IMR-90 (cell line): Measurements from ENCODE around the gene STAU1. TPM values are rescaled to one million over a fixed set of nuclear protein-coding genes. Genes with fewer than 3 reads are reported as not detected.

Source experiments
- ATAC-seq: fragments of 200-7000 bp; cut with Tn5 transposase; 2 replicates; pipeline ENCODE4 v1.9.1; 2020; ENCODE audit warnings: low read depth, mild to moderate bottlenecking, moderate library complexity
- BruUV-seq: library from RNA; stranded (reverse); fragments of 400-500 nt; replicated peaks from 2 replicates; lab custom pipeline; 2021; lab: Mats Ljungman, UMichigan
- CTCF ChIA-PET: fragments of 300-600 bp; formaldehyde crosslinking; extraction: SDS; loops from one replicate; lab custom pipeline; 2021; ENCODE audit warnings: antibody characterized with exemption; lab: Yijun Ruan, JAX
- POLR2A ChIA-PET: fragments of 300-600 bp; sonication (Branson Sonifier 250); formaldehyde crosslinking; loops from one replicate; lab custom pipeline; 2022; ENCODE audit warnings: antibody characterized with exemption; ENCODE audit not compliant: unreplicated experiment; lab: Charles Lee
- DNase-seq: peaks from one replicate; pipeline ENCODE4 v3.0.0; 2013
- H2AFZ ChIP-seq: replicated peaks from 2 replicates; pipeline ENCODE3; 2013; ENCODE audit warnings: low read length, mild to moderate bottlenecking; ENCODE audit not compliant: poor library complexity
- H2AK5ac ChIP-seq: 2 replicates; pipeline ENCODE4 v1.6.1; 2013; ENCODE audit warnings: low read depth, low read length, inconsistent platforms
- H2AK9ac ChIP-seq: replicated peaks from 2 replicates; pipeline ENCODE3; 2013; ENCODE audit warnings: mild to moderate bottlenecking, low read depth, low read length, moderate library complexity; ENCODE audit not compliant: poor library complexity
- H2BK120ac ChIP-seq: 2 replicates; pipeline ENCODE4 v1.6.1; 2013; ENCODE audit warnings: low read depth, low read length, inconsistent platforms
- H2BK15ac ChIP-seq: 3 replicates; pipeline ENCODE4 v1.6.1; 2013; ENCODE audit warnings: low read depth, low read length, inconsistent platforms
- H2BK20ac ChIP-seq: 2 replicates; pipeline ENCODE4 v1.6.1; 2013; ENCODE audit warnings: low read depth, mild to moderate bottlenecking, inconsistent platforms, low read length, moderate library complexity
- H2BK5ac ChIP-seq: 2 replicates; pipeline ENCODE4 v1.6.1; 2013; ENCODE audit warnings: mild to moderate bottlenecking, low read depth, low read length, inconsistent platforms; ENCODE audit not compliant: poor library complexity, severe bottlenecking
- H3K14ac ChIP-seq: replicated peaks from 2 replicates; pipeline ENCODE4 v1.6.1; 2013; ENCODE audit warnings: low read depth, low read length, inconsistent platforms
- H3K18ac ChIP-seq: 2 replicates; pipeline ENCODE4 v1.6.1; 2013; ENCODE audit warnings: low read depth, low read length, control low read depth
- H3K23ac ChIP-seq: 2 replicates; pipeline ENCODE4 v1.6.1; 2013; ENCODE audit warnings: low read depth, low read length, inconsistent platforms
- H3K27ac ChIP-seq: 2 replicates; pipeline ENCODE4 v1.5.1; 2013; ENCODE audit warnings: mild to moderate bottlenecking, control low read depth, low read length; ENCODE audit not compliant: insufficient read depth
- H3K27me3 ChIP-seq: 2 replicates; pipeline ENCODE4 v1.6.1; 2013; ENCODE audit warnings: low read length; ENCODE audit not compliant: control insufficient read depth, insufficient read depth
- H3K36me3 ChIP-seq: 2 replicates; pipeline ENCODE4 v1.6.1; 2013; ENCODE audit warnings: low read length, mixed read lengths; ENCODE audit not compliant: control insufficient read depth, insufficient read depth
- H3K4ac ChIP-seq: 2 replicates; pipeline ENCODE4 v1.6.1; 2013; ENCODE audit warnings: low read depth, low read length, inconsistent platforms
- H3K4me1 ChIP-seq: 2 replicates; pipeline ENCODE4 v1.6.1; 2013; ENCODE audit warnings: low read length, mixed read lengths; ENCODE audit not compliant: control insufficient read depth, insufficient read depth
- H3K4me2 ChIP-seq: 2 replicates; pipeline ENCODE4 v1.6.1; 2013; ENCODE audit warnings: low read depth, mild to moderate bottlenecking, control low read depth, low read length, moderate library complexity
- H3K4me3 ChIP-seq: 2 replicates; pipeline ENCODE4 v1.5.1; 2013; ENCODE audit warnings: low read depth, mild to moderate bottlenecking, control low read depth, low read length, moderate library complexity; ENCODE audit not compliant: insufficient read depth
- H3K56ac ChIP-seq: 2 replicates; pipeline ENCODE4 v1.6.1; 2013; ENCODE audit warnings: low read length, inconsistent platforms; ENCODE audit not compliant: insufficient read depth; ENCODE audit errors: extremely low read depth
- H3K79me1 ChIP-seq, 2 experiments: 2 replicates each; pipeline ENCODE4 v1.6.1; 2013; ENCODE audit warnings: low read length in 2 of 2, inconsistent platforms in 1 of 2, low read depth in 1 of 2
- H3K9ac ChIP-seq: 2 replicates; pipeline ENCODE4 v1.6.1; 2013; ENCODE audit warnings: low read depth, low read length, control low read depth
- H3K9me1 ChIP-seq: 2 replicates; pipeline ENCODE4 v1.6.1; 2013; ENCODE audit warnings: low read length, inconsistent platforms; ENCODE audit not compliant: insufficient read depth
- H3K9me3 ChIP-seq: 2 replicates; pipeline ENCODE4 v1.6.1; 2013; ENCODE audit warnings: low read length; ENCODE audit not compliant: control insufficient read depth, insufficient read depth
- H4K20me1 ChIP-seq: 2 replicates; pipeline ENCODE4 v1.6.1; 2013; ENCODE audit warnings: low read length, inconsistent platforms; ENCODE audit not compliant: insufficient read depth
- H4K5ac ChIP-seq: 2 replicates; pipeline ENCODE4 v1.6.1; 2013; ENCODE audit warnings: mild to moderate bottlenecking, low read depth, low read length, control low read depth
- H4K8ac ChIP-seq, 2 experiments: 2 replicates each; pipeline ENCODE4 v1.6.1; 2013; ENCODE audit warnings: low read depth in 2 of 2, low read length in 2 of 2, control low read depth in 1 of 2, inconsistent platforms in 1 of 2
- H4K91ac ChIP-seq: 2 replicates; pipeline ENCODE4 v1.6.1; 2013; ENCODE audit warnings: low read depth, low read length, inconsistent platforms; ENCODE audit not compliant: insufficient read depth
- BHLHE40 ChIP-seq: fragments of 150-350 bp; IDR thresholded peaks from 2 replicates; pipeline ENCODE4 v1.6.1; 2016; ENCODE audit warnings: mild to moderate bottlenecking, low read depth, low read length
- CEBPB ChIP-seq: IDR thresholded peaks from 2 replicates; pipeline ENCODE4 v1.6.1; 2012; ENCODE audit warnings: low read depth, low read length, improper control_type of control experiment
- CHD1 ChIP-seq: IDR thresholded peaks from 2 replicates; pipeline ENCODE4 v1.6.1; 2012; ENCODE audit warnings: low read depth, low read length, improper control_type of control experiment
- ELK1 ChIP-seq: fragments of 150-350 bp; IDR thresholded peaks from 2 replicates; pipeline ENCODE4 v1.6.1; 2016; ENCODE audit warnings: low read depth, mild to moderate bottlenecking, low read length, moderate library complexity, borderline replicate concordance
- FOS ChIP-seq: fragments of 150-350 bp; IDR thresholded peaks from 2 replicates; pipeline ENCODE4 v1.6.1; 2016; ENCODE audit warnings: low read depth, low read length
- MAFK ChIP-seq: IDR thresholded peaks from 2 replicates; pipeline ENCODE4 v1.6.1; 2012; ENCODE audit warnings: low read depth, low read length, improper control_type of control experiment
- MAZ ChIP-seq: IDR thresholded peaks from 2 replicates; pipeline ENCODE4 v1.6.1; 2012; ENCODE audit warnings: low read depth, mild to moderate bottlenecking, low read length, improper control_type of control experiment, moderate library complexity, borderline replicate concordance
- MXI1 ChIP-seq: IDR thresholded peaks from 2 replicates; pipeline ENCODE4 v1.6.1; 2012; ENCODE audit warnings: low read depth, mild to moderate bottlenecking, low read length, moderate library complexity, borderline replicate concordance
- NFE2L2 ChIP-seq: fragments of 150-350 bp; IDR thresholded peaks from 2 replicates; pipeline ENCODE4 v1.6.1; 2016; ENCODE audit warnings: low read depth, mild to moderate bottlenecking, low read length
- POLR2A ChIP-seq: IDR thresholded peaks from 2 replicates; pipeline ENCODE4 v1.6.1; 2012; ENCODE audit warnings: mild to moderate bottlenecking, low read depth, low read length
- RAD21 ChIP-seq: IDR thresholded peaks from 2 replicates; pipeline ENCODE4 v1.6.1; 2012; ENCODE audit warnings: low read length, improper control_type of control experiment
- RCOR1 ChIP-seq: IDR thresholded peaks from 2 replicates; pipeline ENCODE4 v1.6.1; 2012; ENCODE audit warnings: mild to moderate bottlenecking, low read length, improper control_type of control experiment; ENCODE audit not compliant: insufficient replicate concordance
- RFX5 ChIP-seq: IDR thresholded peaks from 2 replicates; pipeline ENCODE4 v1.8.0; 2012; ENCODE audit warnings: low read depth, mild to moderate bottlenecking, low read length, moderate library complexity
- SMC3 ChIP-seq: fragments of 150-350 bp; IDR thresholded peaks from 2 replicates; pipeline ENCODE4 v1.6.1; 2016; ENCODE audit warnings: low read depth, mild to moderate bottlenecking, antibody characterized with exemption, low read length, moderate library complexity
- USF2 ChIP-seq: fragments of 150-350 bp; IDR thresholded peaks from 2 replicates; pipeline ENCODE4 v1.6.1; 2017; ENCODE audit warnings: mild to moderate bottlenecking, antibody characterized with exemption, low read length, low read depth
- WGBS, 2 experiments: methylation state at CpG; one replicate each; pipeline versions ENCODE4 v1.1.5 to v1.1.7; 2013; ENCODE audit warnings: missing lambda C conversion rate in 2 of 2; ENCODE audit not compliant: insufficient read length in 1 of 2; ENCODE audit errors: extremely low coverage in 2 of 2; 5-methylcytosine and 5-hydroxymethylcytosine counted together
- dilution Hi-C: fragments of 300-500 bp; cut with HindIII; formaldehyde crosslinking; loops from one replicate; pipeline ENCODE4 v1.14.3; 2018; ENCODE audit warnings: low sequenced_read_pairs; ENCODE audit not compliant: unreplicated experiment
- in situ Hi-C: fragments of 300-500 bp; cut with MboI; formaldehyde crosslinking; loops from 3 replicates; pipeline ENCODE4 v1.14.3; 2019; ENCODE audit warnings: low sequenced_read_pairs, inconsistent platforms, mixed read lengths
- intact Hi-C: fragments of 100-400 bp; cut with micrococcal nuclease; formaldehyde crosslinking; loops from 2 replicates; pipeline ENCODE4 v1.10.0; 2022
- polyA plus RNA-seq, 3 experiments: library from polyadenylated mRNA; depleted of rRNA; stranded (reverse); fragments of >200 nt; gene quantifications; 2 replicates each; pipeline ENCODE4 v1.2.3, GENCODE V29; 2012; ENCODE audit warnings: low replicate concordance in 1 of 3
- total RNA-seq: library from RNA; depleted of rRNA; stranded (reverse); fragments of >200 nt; gene quantifications from 2 replicates; pipeline ENCODE4 v1.2.3, GENCODE V29; 2012
- TF ChIP-seq, protein P1 (sequence below): conservative IDR thresholded peaks from 2 replicates; pipeline ENCODE4 v1.5.1; 2012; ENCODE audit warnings: mild to moderate bottlenecking, low read depth, low read length, improper control_type of control experiment

Gene STAU1
- total and polyA plus RNA-seq, 2 of the 4 experiments (the other 2 are of a cell fraction) = 35.3 to 50.3 TPM

GRCh38 chr20:49181265-49181877 is 6.8 kb downstream of the STAU1 start:
- intact Hi-C loops (loop anchor here (10.0 kb wide), 1 partner anchor 47 kb away; no protein-coding TSS in a partner anchor), in situ Hi-C loops (no loop called here), dilution Hi-C loops (no loop called here)
- TF ChIP-seq NFE2L2 (no peak), RFX5 (no peak), MAFK (no peak), POLR2A (no peak), CHD1 (no peak), USF2 (no peak), RAD21 (no peak), CEBPB (no peak), BHLHE40 (no peak), RCOR1 (no peak), MAZ (no peak), SMC3 (no peak), MXI1 (no peak), FOS (no peak), ELK1 (no peak)
- TF ChIP-seq, protein P1, sequence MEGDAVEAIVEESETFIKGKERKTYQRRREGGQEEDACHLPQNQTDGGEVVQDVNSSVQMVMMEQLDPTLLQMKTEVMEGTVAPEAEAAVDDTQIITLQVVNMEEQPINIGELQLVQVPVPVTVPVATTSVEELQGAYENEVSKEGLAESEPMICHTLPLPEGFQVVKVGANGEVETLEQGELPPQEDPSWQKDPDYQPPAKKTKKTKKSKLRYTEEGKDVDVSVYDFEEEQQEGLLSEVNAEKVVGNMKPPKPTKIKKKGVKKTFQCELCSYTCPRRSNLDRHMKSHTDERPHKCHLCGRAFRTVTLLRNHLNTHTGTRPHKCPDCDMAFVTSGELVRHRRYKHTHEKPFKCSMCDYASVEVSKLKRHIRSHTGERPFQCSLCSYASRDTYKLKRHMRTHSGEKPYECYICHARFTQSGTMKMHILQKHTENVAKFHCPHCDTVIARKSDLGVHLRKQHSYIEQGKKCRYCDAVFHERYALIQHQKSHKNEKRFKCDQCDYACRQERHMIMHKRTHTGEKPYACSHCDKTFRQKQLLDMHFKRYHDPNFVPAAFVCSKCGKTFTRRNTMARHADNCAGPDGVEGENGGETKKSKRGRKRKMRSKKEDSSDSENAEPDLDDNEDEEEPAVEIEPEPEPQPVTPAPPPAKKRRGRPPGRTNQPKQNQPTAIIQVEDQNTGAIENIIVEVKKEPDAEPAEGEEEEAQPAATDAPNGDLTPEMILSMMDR = no peak
- ChIA-PET POLR2A (no interaction called here), CTCF (interaction anchor here (0.7 to 1.2 kb wide), 2 partner anchors 14 to 36 kb away, joined by 3 read pairs; no protein-coding TSS in a partner anchor)
- Histone ChIP-seq H3K18ac (no peak overlapping the region), H2BK20ac (no peak overlapping the region), H3K79me1 (peaks cover 6 to 62% of the 10 kb centered on the region in 2 experiments), H2AK5ac (no peak overlapping the region), H3K56ac (no peak overlapping the region), H4K8ac (no peak overlapping the region), H3K36me3 (peaks cover 6% of the 10 kb centered on the region), H4K91ac (no peak overlapping the region), H3K9me3 (no peaks in the 10 kb centered on the region), H2BK5ac (no peak overlapping the region), H3K4me1 (peaks cover 6% of the 10 kb centered on the region), H3K4me2 (no peak overlapping the region), H3K4me3 (no peak overlapping the region), H4K20me1 (peaks cover 79% of the 10 kb centered on the region), H3K27ac (no peak overlapping the region), H2AFZ (no peak overlapping the region), H3K9ac (no peak overlapping the region), H3K27me3 (no peaks in the 10 kb centered on the region), H3K9me1 (no peaks in the 10 kb centered on the region), H2BK15ac (no peak overlapping the region), H2AK9ac (no peak overlapping the region), H3K23ac (no peak overlapping the region), H4K5ac (no peak overlapping the region), H3K14ac (no peak overlapping the region), H3K4ac (no peak overlapping the region), H2BK120ac (no peak overlapping the region)
- WGBS, 2 experiments = no CpG with 5 or more reads among the region's 8 CpGs
- DNase-seq (no peak), ATAC-seq (no peak)
- BruUV-seq = no TSS peak
